MM.1S (cell line): ENCODE measurements around the gene DHRS7B.
"Not testable (repeated sequence)": the region's sequence is repeated elsewhere in the genome, so short reads cannot be mapped to it uniquely, and the experiment has no call there.

Experiments used
- CTCF ChIP-seq: fragments of 300-600 bp; sonication (generic); IDR thresholded peaks from 2 replicates; pipeline ENCODE4 v1.5.1; 2016; ENCODE audit warnings: antibody characterized with exemption, low read length, mixed read lengths
- EZH2 ChIP-seq: fragments of 300-600 bp; sonication (generic); optimal IDR thresholded peaks from 2 replicates; pipeline ENCODE3; 2017; ENCODE audit warnings: low read depth, mild to moderate bottlenecking, antibody characterized with exemption, low read length, mixed read lengths

DNA sequence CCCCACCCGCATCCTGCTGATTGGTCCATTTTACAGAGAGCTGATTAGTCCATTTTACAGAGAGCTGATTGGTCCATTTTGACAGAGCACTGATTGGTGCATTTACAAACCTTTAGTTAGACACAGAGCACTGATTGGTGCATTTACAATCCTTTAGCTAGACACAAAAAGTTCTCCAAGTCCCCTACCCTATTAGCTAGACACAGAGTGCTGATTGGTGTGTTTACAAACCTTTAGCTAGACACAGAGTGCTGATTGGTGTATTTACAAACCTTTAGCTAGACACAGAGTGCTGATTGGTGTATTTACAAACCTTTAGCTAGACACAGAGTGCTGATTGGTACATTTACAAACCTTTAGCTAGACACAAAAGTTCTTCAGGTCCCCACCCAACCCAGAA is 41.5 kb upstream of the DHRS7B start:
- TF ChIP-seq CTCF, EZH2: not testable (repeated sequence)
